ENCODE data around the gene NLRP14.

The NLRP14 gene

GRCh38 chr11:7062534-7062933, 42.3 kb downstream of the NLRP14 start:
- no peak for TF ChIP-seq CTCF (IDR thresholded peaks at IDR 0.05; ENCODE audit: low read depth, low read length, missing control alignments)
- in situ Hi-C loops (cut with HindIII; ENCODE audit: low sequenced_read_pairs), result no loop called here
- no peak for DNase-seq (ENCODE audit: low read depth)
- no peak overlapping the region for H3K4me3 ChIP-seq (ENCODE audit: low read depth, low read length)

GRCh38 chr11:7072401-7073028, 52.2 kb downstream of the NLRP14 start:
- in situ Hi-C loops (cut with HindIII; ENCODE audit: low sequenced_read_pairs), result no loop called here
- H3K4me3 ChIP-seq (ENCODE audit: low read depth, low read length), result no peak overlapping the region
- no peak for DNase-seq (ENCODE audit: low read depth)
- TF ChIP-seq CTCF (IDR thresholded peaks at IDR 0.05; ENCODE audit: low read depth, low read length, missing control alignments), result no peak

- DNase-seq (ENCODE audit: low read depth), result no peak
- H3K4me3 ChIP-seq (ENCODE audit: low read depth, low read length), result no peak overlapping the region
- in situ Hi-C loops (cut with HindIII; ENCODE audit: low sequenced_read_pairs), result no loop called here
- TF ChIP-seq CTCF (IDR thresholded peaks at IDR 0.05; ENCODE audit: low read depth, low read length, missing control alignments), result no peak
These were observed 56.8 kb downstream of the NLRP14 start for GRCh38 chr11:7077101-7077500.

GRCh38 chr11:7079545-7080135, 59.4 kb downstream of the NLRP14 start:
- DNase-seq (ENCODE audit: low read depth), result no peak
- no peak for TF ChIP-seq CTCF (IDR thresholded peaks at IDR 0.05; ENCODE audit: low read depth, low read length, missing control alignments)
- no peak overlapping the region for H3K4me3 ChIP-seq (ENCODE audit: low read depth, low read length)
- in situ Hi-C loops (cut with HindIII; ENCODE audit: low sequenced_read_pairs), result no loop called here

GRCh38 chr11:7080900-7081299, 60.6 kb downstream of the NLRP14 start:
- H3K4me3 ChIP-seq (ENCODE audit: low read depth, low read length), result no peak overlapping the region
- TF ChIP-seq CTCF (IDR thresholded peaks at IDR 0.05; ENCODE audit: low read depth, low read length, missing control alignments), result no peak
- DNase-seq (ENCODE audit: low read depth), result no peak
- in situ Hi-C loops (cut with HindIII; ENCODE audit: low sequenced_read_pairs), result no loop called here

- H3K4me3 ChIP-seq (ENCODE audit: low read depth, low read length), result no peak overlapping the region
- DNase-seq (ENCODE audit: low read depth), result no peak
- no peak for TF ChIP-seq CTCF (IDR thresholded peaks at IDR 0.05; ENCODE audit: low read depth, low read length, missing control alignments)
- in situ Hi-C loops (cut with HindIII; ENCODE audit: low sequenced_read_pairs), result no loop called here
These were observed 61.2 kb downstream of the NLRP14 start for GRCh38 chr11:7081441-7081840.

Measured in astrocyte of the cerebellum (primary cell).